ENCODE measurements around the gene CTU1.

GRCh38 chr19:51107406-51108065, 673 bp downstream of the CTU1 start:
- no peak for TF ChIP-seq EZH2 (IDR thresholded peaks at IDR 0.05; ENCODE audit: borderline replicate concordance, low read depth, low read length, severe bottlenecking)
- TF ChIP-seq CTCF (IDR thresholded peaks at IDR 0.05; ENCODE audit: borderline replicate concordance, extremely low read depth, low read length, poor library complexity, severe bottlenecking), result no peak
